ENCODE measurements around the gene BBX.

The BBX gene

DNA sequence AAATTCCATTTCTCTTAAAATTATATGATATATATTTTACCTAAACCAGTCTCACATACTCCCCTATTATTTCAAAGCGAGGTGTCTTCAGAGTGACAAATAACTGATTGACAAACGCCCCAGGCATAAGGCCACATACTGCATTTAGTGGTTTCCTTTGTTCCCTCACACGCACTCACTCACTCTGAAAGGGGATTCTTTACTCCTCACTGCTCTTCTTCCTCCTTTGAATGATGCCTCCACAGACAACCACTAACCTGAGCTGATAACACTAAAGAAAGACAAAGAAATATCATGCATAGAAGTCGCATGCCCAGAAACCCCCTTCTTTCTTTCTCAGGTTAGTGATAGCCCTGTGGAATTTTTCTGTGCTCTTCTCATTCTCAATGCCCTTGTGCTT lies 24.1 kb upstream of the BBX start:
- Histone ChIP-seq H3K36me3 (no peaks in the 10 kb centered on the region), H3K9me3 (no peaks in the 10 kb centered on the region), H3K4me3 (ENCODE audit: low read depth, low read length) (no peak overlapping the region), H3K4me1 (no peaks in the 10 kb centered on the region), H3K27me3 (peaks cover 3% of the 10 kb centered on the region; the same call in 1 of the 2 replicates)
- DNase-seq, result no peak
- TF ChIP-seq, protein P1, sequence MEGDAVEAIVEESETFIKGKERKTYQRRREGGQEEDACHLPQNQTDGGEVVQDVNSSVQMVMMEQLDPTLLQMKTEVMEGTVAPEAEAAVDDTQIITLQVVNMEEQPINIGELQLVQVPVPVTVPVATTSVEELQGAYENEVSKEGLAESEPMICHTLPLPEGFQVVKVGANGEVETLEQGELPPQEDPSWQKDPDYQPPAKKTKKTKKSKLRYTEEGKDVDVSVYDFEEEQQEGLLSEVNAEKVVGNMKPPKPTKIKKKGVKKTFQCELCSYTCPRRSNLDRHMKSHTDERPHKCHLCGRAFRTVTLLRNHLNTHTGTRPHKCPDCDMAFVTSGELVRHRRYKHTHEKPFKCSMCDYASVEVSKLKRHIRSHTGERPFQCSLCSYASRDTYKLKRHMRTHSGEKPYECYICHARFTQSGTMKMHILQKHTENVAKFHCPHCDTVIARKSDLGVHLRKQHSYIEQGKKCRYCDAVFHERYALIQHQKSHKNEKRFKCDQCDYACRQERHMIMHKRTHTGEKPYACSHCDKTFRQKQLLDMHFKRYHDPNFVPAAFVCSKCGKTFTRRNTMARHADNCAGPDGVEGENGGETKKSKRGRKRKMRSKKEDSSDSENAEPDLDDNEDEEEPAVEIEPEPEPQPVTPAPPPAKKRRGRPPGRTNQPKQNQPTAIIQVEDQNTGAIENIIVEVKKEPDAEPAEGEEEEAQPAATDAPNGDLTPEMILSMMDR (IDR thresholded peaks at IDR 0.05; ENCODE audit: low read depth, low read length), result no peak

DNA sequence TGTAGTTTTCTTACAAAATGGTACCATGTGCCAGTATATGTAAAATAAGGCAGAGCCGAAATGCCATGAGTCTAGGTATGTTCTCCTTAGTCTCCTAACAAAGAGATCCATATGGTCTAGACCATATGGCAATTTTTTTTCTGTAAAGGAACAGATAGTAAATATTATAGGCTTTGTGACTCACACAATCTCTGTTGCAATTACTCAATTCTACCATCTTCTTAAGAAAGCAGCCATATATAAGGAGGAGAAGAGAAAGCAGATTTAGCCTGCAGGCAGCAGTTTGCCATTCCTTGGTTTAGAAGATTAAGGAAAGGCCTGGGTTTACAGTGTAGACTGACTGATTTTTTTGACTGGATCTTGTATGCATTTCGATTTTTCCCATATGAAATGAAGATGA lies 16.3 kb upstream of the BBX start:
- TF ChIP-seq, protein P1 (IDR thresholded peaks at IDR 0.05; ENCODE audit: low read depth, low read length), result no peak
- H3K36me3 ChIP-seq, result no peaks in the 10 kb centered on the region
- H3K27me3 ChIP-seq, result no peaks in the 10 kb centered on the region
- H3K9me3 ChIP-seq, result no peaks in the 10 kb centered on the region
- H3K4me3 ChIP-seq (ENCODE audit: low read depth, low read length), result no peak overlapping the region
- no peak for DNase-seq
- no peaks in the 10 kb centered on the region for H3K4me1 ChIP-seq

DNA sequence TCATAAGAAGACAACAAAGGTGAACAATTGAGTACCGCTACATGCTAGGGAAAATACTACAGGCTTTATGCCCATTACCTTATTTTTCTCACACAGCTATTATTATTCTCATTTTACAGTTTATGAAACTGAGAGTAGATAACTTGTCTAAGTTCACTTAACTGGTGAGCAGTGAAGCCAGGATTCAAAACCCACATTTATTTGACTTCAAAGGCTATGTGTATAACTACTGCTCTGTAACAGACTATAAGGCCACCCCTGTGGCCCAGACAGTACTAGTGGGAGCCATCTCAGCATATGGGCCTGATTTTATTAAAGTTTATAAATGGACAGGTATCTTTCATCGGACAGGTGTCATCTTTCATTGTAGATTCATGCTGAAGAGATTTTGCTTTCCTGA lies 14.4 kb upstream of the BBX start:
- Histone ChIP-seq H3K36me3 (no peaks in the 10 kb centered on the region), H3K27me3 (peaks cover 10% of the 10 kb centered on the region), H3K9me3 (no peaks in the 10 kb centered on the region), H3K4me1 (no peaks in the 10 kb centered on the region), H3K4me3 (ENCODE audit: low read depth, low read length) (no peak overlapping the region)
- no peak for DNase-seq
- TF ChIP-seq, protein P1 (IDR thresholded peaks at IDR 0.05; ENCODE audit: low read depth, low read length), result no peak

DNA sequence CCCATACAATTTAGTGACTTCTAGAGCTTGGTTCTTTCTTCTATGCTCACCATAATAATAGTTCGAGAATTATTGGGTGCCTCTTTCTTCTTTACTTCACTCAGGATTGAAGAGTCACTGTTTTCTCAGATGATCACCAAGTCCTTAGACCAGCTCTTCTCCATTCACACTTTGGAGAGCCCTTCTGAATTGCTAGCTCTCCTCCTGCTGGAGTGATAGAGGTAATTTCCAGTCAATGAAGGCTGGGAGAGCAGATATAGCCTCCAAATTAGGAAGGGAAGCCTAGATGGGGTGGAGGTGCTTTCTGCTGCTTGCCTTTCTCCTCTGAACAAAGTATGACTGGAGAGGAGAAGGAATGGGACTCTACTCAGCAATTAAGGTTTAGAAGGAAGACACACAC lies 10.7 kb upstream of the BBX start:
- TF ChIP-seq, protein P1 (IDR thresholded peaks at IDR 0.05; ENCODE audit: low read depth, low read length), result no peak
- H3K36me3 ChIP-seq, result no peaks in the 10 kb centered on the region
- peaks cover 10% of the 10 kb centered on the region for H3K27me3 ChIP-seq
- no peaks in the 10 kb centered on the region for H3K4me1 ChIP-seq
- no peaks in the 10 kb centered on the region for H3K9me3 ChIP-seq
- DNase-seq, result no peak
- H3K4me3 ChIP-seq (ENCODE audit: low read depth, low read length), result no peak overlapping the region

DNA sequence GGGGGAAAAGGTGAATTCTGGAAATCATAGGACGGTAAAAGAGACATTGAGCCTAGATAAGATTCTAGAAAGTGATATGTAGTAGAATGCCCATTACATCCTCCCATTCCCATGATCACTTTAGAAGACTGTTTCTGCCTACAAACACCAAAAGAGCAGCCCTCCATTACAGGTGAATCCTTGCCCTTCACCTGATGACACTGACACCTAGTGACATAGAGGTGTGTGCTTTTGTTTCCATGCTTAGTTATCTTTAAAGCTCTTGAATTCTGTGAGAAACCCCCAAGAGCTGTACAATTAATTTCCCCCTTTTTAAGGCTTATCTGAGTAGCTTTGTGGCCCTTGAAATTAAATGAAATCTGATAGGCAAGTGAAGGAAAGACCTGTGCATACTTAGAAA lies 8.3 kb upstream of the BBX start:
- Histone ChIP-seq H3K9me3 (no peaks in the 10 kb centered on the region), H3K4me3 (ENCODE audit: low read depth, low read length) (no peak overlapping the region), H3K36me3 (no peaks in the 10 kb centered on the region), H3K27me3 (peaks cover 10% of the 10 kb centered on the region), H3K4me1 (no peaks in the 10 kb centered on the region)
- TF ChIP-seq, protein P1 (IDR thresholded peaks at IDR 0.05; ENCODE audit: low read depth, low read length), result no peak
- DNase-seq, result no peak

DNA sequence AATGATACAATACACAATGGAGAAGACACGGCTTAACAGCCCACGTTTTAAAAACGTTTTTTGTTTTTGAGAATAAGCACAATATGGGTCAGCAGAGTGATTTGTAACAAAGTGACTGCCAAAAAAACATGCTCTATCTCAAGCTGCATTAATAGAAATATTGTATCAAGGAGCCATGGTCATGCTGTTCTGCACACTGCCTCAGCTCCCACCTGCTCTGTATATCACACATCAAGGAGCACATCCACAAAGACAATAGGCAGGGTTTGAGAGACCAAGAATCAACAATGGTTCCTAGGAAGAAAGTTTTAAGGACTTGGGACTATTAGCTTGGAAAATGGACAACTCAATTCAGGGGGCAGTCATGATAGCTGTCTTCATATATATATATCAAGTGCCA lies 6.3 kb upstream of the BBX start:
- Histone ChIP-seq H3K4me3 (ENCODE audit: low read depth, low read length) (no peak overlapping the region), H3K27me3 (peaks cover 10% of the 10 kb centered on the region), H3K4me1 (no peaks in the 10 kb centered on the region), H3K9me3 (no peaks in the 10 kb centered on the region), H3K36me3 (no peaks in the 10 kb centered on the region)
- no peak for DNase-seq
- TF ChIP-seq, protein P1 (IDR thresholded peaks at IDR 0.05; ENCODE audit: low read depth, low read length), result no peak

Data from BE2C (cell line).